Heart right ventricle (tissue), 16 donors: ENCODE results near the gene GATD1. TPM values are rescaled to one million over a fixed set of nuclear protein-coding genes. Genes with fewer than 3 reads are reported as not detected.

Experiments used
- ATAC-seq, 8 donors: fragments of 200-7000 bp; cut with Tn5 transposase; one replicate each; pipeline ENCODE4 v1.9.1; 2020; ENCODE audit warnings: mild to moderate bottlenecking in 8 of 8, moderate library complexity in 8 of 8, moderate number of reproducible peaks in 1 of 8
- DNase-seq, 2 donors: peaks; one replicate each; pipeline ENCODE4 v3.0.0-alpha.2; 2020
- H3K27ac ChIP-seq, 10 donors: fragments of 200-600 bp; sonication (generic) in 2 of 10; one replicate each; pipeline versions ENCODE4 v1.5.0 to v1.8.0; 2020 to 2022; ENCODE audit warnings: mild to moderate bottlenecking in 3 of 10
- H3K27me3 ChIP-seq, 7 donors: fragments of 200-600 bp; one replicate each; pipeline ENCODE4 v1.8.0; 2021 to 2022; ENCODE audit warnings: mild to moderate bottlenecking in 2 of 7
- H3K36me3 ChIP-seq, 9 donors: fragments of 200-600 bp; sonication (generic) in 1 of 9; one replicate each; pipeline versions ENCODE4 v1.5.0 to v1.8.0; 2020 to 2022; ENCODE audit warnings: mild to moderate bottlenecking in 2 of 9
- H3K4me1 ChIP-seq, 9 donors: fragments of 200-600 bp; sonication (generic) in 1 of 9; one replicate each; pipeline versions ENCODE4 v1.5.0 to v1.8.0; 2020 to 2022; ENCODE audit warnings: mild to moderate bottlenecking in 4 of 9
- H3K4me3 ChIP-seq, 10 donors: fragments of 200-600 bp; sonication (generic) in 2 of 10; one replicate each; pipeline versions ENCODE4 v1.5.0 to v1.8.0; 2020 to 2022; ENCODE audit warnings: mild to moderate bottlenecking in 7 of 10, moderate library complexity in 2 of 10
- H3K9me3 ChIP-seq, 11 donors: fragments of 200-600 bp in 10 of 11; sonication (generic) in 2 of 11; one replicate each; pipeline versions ENCODE4 v1.5.0 to v1.8.0; 2013 to 2022; ENCODE audit warnings: mild to moderate bottlenecking in 2 of 11, control low read depth in 1 of 11, moderate library complexity in 1 of 11
- WGBS, 2 donors: extraction: QIAGEN DNeasy Blood & Tissue Kit; methylation state at CpG; one replicate each; pipeline ENCODE4 v1.1.7; 2013; ENCODE audit warnings: inconsistent platforms in 1 of 2; 5-methylcytosine and 5-hydroxymethylcytosine counted together
- intact Hi-C, 10 donors: fragments of 100-400 bp; cut with DNase I; formaldehyde crosslinking; loops; one replicate each; pipeline versions ENCODE4 v1.11.1 to v1.14.2; 2022
- polyA plus RNA-seq, 2 donors: library from polyadenylated mRNA; stranded (reverse); fragments of 200-250 nt; gene quantifications; one replicate each; pipeline ENCODE4 v1.2.3, GENCODE V29; 2013
- total RNA-seq, 10 donors: library from RNA; stranded (reverse); fragmentation: NEBNext Ultra II Directional in 3 of 10; extraction: Animal tissue kit (Norgen Biotek cat#: 25700) in 3 of 10; gene quantifications; one replicate each; pipeline versions ENCODE4 v1.2.1 to v1.2.4, GENCODE V29; 2021 to 2023
- TF ChIP-seq, protein P1 (sequence below), 9 donors: fragments of 200-600 bp; sonication (generic) in 2 of 9; IDR thresholded peaks; one replicate each; pipeline versions ENCODE4 v1.5.0 to v1.8.0; 2021 to 2022; ENCODE audit warnings: antibody characterized with exemption in 9 of 9, mild to moderate bottlenecking in 5 of 9, moderate library complexity in 1 of 9
- donor health status: Arrhythmogenic right ventricular cardiomyopathy.
- donor health status: ischemic (EF 13 %, LVEDD 7.1; RV severe dilation, severe dysfunction).
- donor health status: healthy with polysubstance abuse.
- donor health status: DM: no; HTN: yes; CAD: no.
- donor health status: DM: no; HTN: no; CAD: no.
- donor health status: ischemic (EF 25% LVEDD 6.9; RV normal size, moderate dysfunction).
- donor health status: ischemic (EF 25% LVEDD 5.7; RV mildly dilated, moderate dysfunction).
- donor health status: healthy.
- donor health status: DM: yes; HTN: yes; CAD: no.
- donor health status: Ischemic cardiomyopathy.
- donor health status: ischemic (EF 35%, LVEDD 5.7; RV mildly dilated, moderate dysfunction).
- donor health status: nonischemic (EF 11% LVEDD 7.7; RV severe dilation, severe dysfunction).
- donor health status: DM: yes; HTN: yes; CAD: no.
- donor health status: PGD.
- donor health status: ischemic (EF 29% LVEDD 5.4; RV normal size, mild dysfunction).
- donor health status: nonischemic (EF 23%, LVEDD 6.1; RV moderate dilation, normal function).

Gene GATD1
- total and polyA plus RNA-seq, 12 donors: 15.0 to 32.4 (median 26.0) TPM

DNA sequence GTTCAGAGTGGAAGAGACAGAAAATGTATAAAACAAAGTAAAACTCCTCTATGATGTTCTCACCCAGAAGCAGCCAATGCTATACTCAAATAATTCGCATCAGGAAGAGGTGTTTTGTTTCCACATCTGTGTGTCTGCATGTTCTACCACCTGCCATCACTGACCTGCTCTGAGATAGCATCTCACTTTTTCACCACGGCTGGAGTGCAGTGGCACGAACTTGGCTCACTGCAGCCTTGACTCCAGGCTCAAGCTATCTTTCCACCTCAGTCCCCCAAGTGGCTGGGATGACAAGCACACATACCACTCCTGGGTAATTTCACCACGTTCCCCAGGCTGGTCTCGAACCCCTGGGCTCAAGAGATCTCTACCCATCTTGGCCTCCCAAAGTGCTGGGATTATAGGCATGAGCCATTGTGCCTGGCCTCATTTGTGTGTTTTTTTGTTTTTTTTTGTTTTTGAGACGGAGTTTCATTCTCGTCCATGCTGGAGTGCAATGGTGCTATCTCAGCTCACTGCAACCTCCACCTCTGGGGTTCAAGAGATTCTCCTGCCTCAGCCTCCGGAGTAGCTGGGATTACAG is 15.7 kb downstream of the GATD1 start:
- H3K27me3 ChIP-seq: no peaks in the 10 kb centered on the region
- H3K36me3 ChIP-seq: peaks cover 0 to 98% (median 42%) of the 10 kb centered on the region in 9 donors
- 87 to 89% methylated on average over 8 of the region's 8 CpGs for WGBS, 2 donors
- H3K4me3 ChIP-seq: no peak overlapping the region
- H3K27ac ChIP-seq: no peak overlapping the region
- no peaks in the 10 kb centered on the region for H3K9me3 ChIP-seq
- ATAC-seq (no peak), DNase-seq (no peak)
- TF ChIP-seq, protein P1, sequence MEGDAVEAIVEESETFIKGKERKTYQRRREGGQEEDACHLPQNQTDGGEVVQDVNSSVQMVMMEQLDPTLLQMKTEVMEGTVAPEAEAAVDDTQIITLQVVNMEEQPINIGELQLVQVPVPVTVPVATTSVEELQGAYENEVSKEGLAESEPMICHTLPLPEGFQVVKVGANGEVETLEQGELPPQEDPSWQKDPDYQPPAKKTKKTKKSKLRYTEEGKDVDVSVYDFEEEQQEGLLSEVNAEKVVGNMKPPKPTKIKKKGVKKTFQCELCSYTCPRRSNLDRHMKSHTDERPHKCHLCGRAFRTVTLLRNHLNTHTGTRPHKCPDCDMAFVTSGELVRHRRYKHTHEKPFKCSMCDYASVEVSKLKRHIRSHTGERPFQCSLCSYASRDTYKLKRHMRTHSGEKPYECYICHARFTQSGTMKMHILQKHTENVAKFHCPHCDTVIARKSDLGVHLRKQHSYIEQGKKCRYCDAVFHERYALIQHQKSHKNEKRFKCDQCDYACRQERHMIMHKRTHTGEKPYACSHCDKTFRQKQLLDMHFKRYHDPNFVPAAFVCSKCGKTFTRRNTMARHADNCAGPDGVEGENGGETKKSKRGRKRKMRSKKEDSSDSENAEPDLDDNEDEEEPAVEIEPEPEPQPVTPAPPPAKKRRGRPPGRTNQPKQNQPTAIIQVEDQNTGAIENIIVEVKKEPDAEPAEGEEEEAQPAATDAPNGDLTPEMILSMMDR (IDR thresholded peaks at IDR 0.05): no peak
- H3K4me1 ChIP-seq: no peaks in the 10 kb centered on the region
- intact Hi-C loops: no loop called here

DNA sequence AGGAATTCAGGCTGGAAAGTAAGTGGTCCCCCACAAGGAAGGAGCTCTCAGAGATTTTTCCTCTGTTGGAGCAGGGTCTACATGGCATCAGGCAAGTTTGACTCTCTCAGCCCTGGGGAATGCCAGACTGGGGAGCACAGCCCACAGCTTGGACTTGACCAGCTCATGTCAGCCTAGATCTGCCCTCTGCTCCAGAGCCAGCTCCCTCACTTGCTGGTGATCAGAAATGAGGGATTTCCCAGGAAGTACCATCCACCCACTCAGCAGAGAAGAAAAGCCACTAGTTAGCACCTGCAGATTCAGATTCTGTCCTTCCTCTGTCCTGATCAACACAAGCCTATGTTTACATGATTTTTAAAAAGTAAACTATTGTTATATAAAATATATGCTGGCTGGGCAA is 17.1 kb downstream of the GATD1 start:
- peaks cover 0 to 98% (median 41%) of the 10 kb centered on the region in 9 donors for H3K36me3 ChIP-seq
- H3K9me3 ChIP-seq: no peaks in the 10 kb centered on the region
- intact Hi-C loops: no loop called here
- no peak overlapping the region for H3K4me3 ChIP-seq
- ATAC-seq (no peak), DNase-seq (no peak)
- no peaks in the 10 kb centered on the region for H3K4me1 ChIP-seq
- no peaks in the 10 kb centered on the region for H3K27me3 ChIP-seq
- TF ChIP-seq, protein P1 (IDR thresholded peaks at IDR 0.05): no peak
- H3K27ac ChIP-seq: no peak overlapping the region

DNA sequence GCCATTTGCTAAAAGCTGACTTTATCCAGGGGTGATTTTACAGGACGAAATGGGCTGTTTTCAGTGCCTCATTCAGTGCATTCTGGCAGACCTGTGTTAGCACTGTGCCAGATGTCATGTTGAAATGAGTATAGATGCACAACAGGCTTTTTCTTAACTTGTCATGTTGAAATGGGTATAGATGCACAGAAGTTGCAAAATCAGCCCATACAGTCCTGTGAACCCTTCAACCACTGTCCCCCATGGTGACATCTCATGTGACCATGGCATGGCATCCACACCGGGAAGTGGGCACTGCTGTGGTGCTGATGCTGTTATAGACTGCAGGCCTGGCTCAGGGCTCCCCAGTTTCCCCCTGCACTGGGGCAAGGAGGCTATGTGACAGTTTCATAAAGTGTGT is 27.6 kb downstream of the GATD1 start:
- Histone ChIP-seq H3K9me3 (no peaks in the 10 kb centered on the region), H3K36me3 (peaks cover 0 to 23% (median 0%) of the 10 kb centered on the region in 9 donors), H3K4me3 (peak overlapping the region in 1 of 10 donors; percentile 93), H3K27ac (peak overlapping the region in 1 of 10 donors; percentile 95), H3K4me1 (peaks cover 3 to 35% (median 27%) of the 10 kb centered on the region in 9 donors), H3K27me3 (no peaks in the 10 kb centered on the region)
- WGBS, 2 donors: 57 to 73% methylated on average over 2 of the region's 2 CpGs
- ATAC-seq (no peak), DNase-seq (no peak)
- TF ChIP-seq, protein P1 (IDR thresholded peaks at IDR 0.05): no peak
- intact Hi-C loops: no loop called here

DNA sequence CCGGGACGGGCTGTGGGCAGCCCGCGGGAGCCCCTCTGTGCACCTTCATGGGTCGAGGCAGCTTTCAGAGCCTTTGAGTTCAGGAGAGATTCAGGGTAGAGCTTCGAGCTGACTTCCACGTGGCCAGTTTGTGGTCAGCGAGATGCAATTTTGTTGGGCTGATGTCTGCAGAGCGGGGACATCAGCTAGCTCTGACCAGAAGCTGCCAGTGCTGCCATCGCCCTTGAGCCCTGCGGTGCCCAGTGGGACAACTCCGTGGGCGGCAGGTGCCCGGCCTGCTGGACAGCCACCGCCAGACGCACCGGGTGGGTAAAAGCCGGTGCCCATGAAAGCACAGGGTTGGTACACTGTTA is 29.3 kb downstream of the GATD1 start:
- intact Hi-C loops: no loop called here
- H3K4me3 ChIP-seq: peak overlapping the region; percentile 84 to 99 (median 95)
- H3K36me3 ChIP-seq: peaks cover 0 to 16% (median 0%) of the 10 kb centered on the region in 9 donors
- H3K4me1 ChIP-seq: peaks cover 3 to 35% (median 27%) of the 10 kb centered on the region in 9 donors
- ATAC-seq (peak in 7 of 8 donors; percentile 1 to 24 (median 9)), DNase-seq (no peak)
- 11 to 16% methylated on average over 18 of the region's 18 CpGs for WGBS, 2 donors
- peak overlapping the region in 9 of 10 donors; percentile 19 to 95 (median 90) for H3K27ac ChIP-seq
- TF ChIP-seq, protein P1 (IDR thresholded peaks at IDR 0.05): no peak
- H3K9me3 ChIP-seq: no peaks in the 10 kb centered on the region
- H3K27me3 ChIP-seq: no peaks in the 10 kb centered on the region
